DOHH2 (cell line): ENCODE data around the gene C1QL2.

Source experiments
- H3F3A ChIP-seq: fragments of 200-600 bp; sonication (generic), shearing (Covaris generic); 2 replicates; pipeline ENCODE4 v1.6.0; 2016; ENCODE audit warnings: antibody characterized with exemption, mild to moderate bottlenecking; ENCODE audit not compliant: control insufficient read depth, insufficient read depth
- H3K27ac ChIP-seq: fragments of 200-600 bp; sonication (generic); 2 replicates; pipeline ENCODE4 v1.5.1; 2014; ENCODE audit warnings: low read depth, mild to moderate bottlenecking, low read length, moderate library complexity
- H3K27me3 ChIP-seq: fragments of 200-600 bp; sonication (generic); 2 replicates; pipeline ENCODE4 v1.6.1; 2014; ENCODE audit warnings: mild to moderate bottlenecking, low read length, mixed read lengths; ENCODE audit not compliant: control insufficient read depth
- H3K36me3 ChIP-seq: fragments of 200-600 bp; sonication (generic); 2 replicates; pipeline ENCODE4 v1.6.1; 2014; ENCODE audit warnings: mild to moderate bottlenecking, low read length, moderate library complexity, mixed read lengths; ENCODE audit not compliant: control insufficient read depth
- H3K4me1 ChIP-seq: fragments of 200-600 bp; sonication (generic); 2 replicates; pipeline ENCODE4 v1.6.1; 2014; ENCODE audit warnings: mild to moderate bottlenecking, low read length, mixed read lengths; ENCODE audit not compliant: control insufficient read depth
- H3K4me2 ChIP-seq: fragments of 200-600 bp; sonication (generic); 2 replicates; pipeline ENCODE4 v1.6.0; 2014; ENCODE audit warnings: mild to moderate bottlenecking, low read length, moderate library complexity
- H3K4me3 ChIP-seq: fragments of 200-600 bp; sonication (generic); 2 replicates; pipeline ENCODE4 v1.5.1; 2014; ENCODE audit warnings: mild to moderate bottlenecking, low read length, mixed read lengths
- H3K79me2 ChIP-seq: fragments of 200-600 bp; sonication (generic); 2 replicates; pipeline ENCODE4 v1.6.1; 2014; ENCODE audit warnings: mild to moderate bottlenecking, low read length, mixed read lengths; ENCODE audit not compliant: control insufficient read depth
- H3K9me2 ChIP-seq: fragments of 200-600 bp; sonication (generic); replicated peaks from 2 replicates; pipeline ENCODE4 v1.6.1; 2014; ENCODE audit warnings: mild to moderate bottlenecking, low read length, mixed read lengths; ENCODE audit not compliant: control insufficient read depth
- H3K9me3 ChIP-seq: fragments of 200-600 bp; sonication (generic); 2 replicates; pipeline ENCODE4 v1.6.1; 2014; ENCODE audit warnings: antibody characterized with exemption, low read length, mixed read lengths; ENCODE audit not compliant: control insufficient read depth, insufficient read depth
- H4K20me1 ChIP-seq: fragments of 200-600 bp; sonication (generic); 2 replicates; pipeline ENCODE4 v1.6.0; 2014; ENCODE audit warnings: low read depth, mild to moderate bottlenecking, antibody characterized with exemption, low read length, moderate library complexity; ENCODE audit not compliant: control insufficient read depth, insufficient read depth
- EZH2phosphoT487 ChIP-seq: fragments of 200-600 bp; sonication (generic); IDR thresholded peaks from 2 replicates; pipeline ENCODE4 v1.6.1; 2017; ENCODE audit warnings: borderline replicate concordance, mild to moderate bottlenecking, antibody characterized with exemption, low read length, moderate library complexity, mixed read lengths
- TF ChIP-seq, protein P1 (sequence below): fragments of 200-600 bp; sonication (generic); IDR thresholded peaks from one replicate; pipeline ENCODE4 v1.5.1; 2014; ENCODE audit warnings: antibody characterized with exemption, mild to moderate bottlenecking, low read depth, low read length; ENCODE audit not compliant: poor library complexity, severe bottlenecking

Gene C1QL2

DNA sequence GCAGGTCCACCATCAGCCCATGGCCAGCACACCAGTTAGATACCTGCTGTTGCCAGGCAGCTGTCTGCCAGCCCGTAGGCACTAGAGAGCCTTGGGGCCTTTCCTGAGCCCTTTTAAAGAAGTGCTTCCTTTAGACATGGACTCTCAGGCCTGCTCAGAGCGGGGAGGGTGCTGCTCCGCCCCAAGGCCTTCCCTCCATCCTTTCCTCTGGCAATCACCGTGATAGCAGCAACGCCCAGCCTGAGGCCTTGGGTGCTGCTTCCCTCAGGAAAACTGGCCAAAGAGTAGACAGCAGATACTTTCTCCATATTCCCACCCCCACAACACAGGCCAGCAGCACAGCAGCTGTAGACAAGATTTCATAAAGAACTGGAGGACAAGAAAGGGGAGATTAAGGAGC is 22.3 kb upstream of the C1QL2 start:
- Histone ChIP-seq H4K20me1 (no peaks in the 10 kb centered on the region), H3F3A (no peaks in the 10 kb centered on the region), H3K27me3 (no peaks in the 10 kb centered on the region), H3K79me2 (no peaks in the 10 kb centered on the region), H3K27ac (no peak overlapping the region), H3K9me3 (no peaks in the 10 kb centered on the region), H3K9me2 (no peaks in the 10 kb centered on the region), H3K4me3 (no peak overlapping the region), H3K4me2 (no peak overlapping the region), H3K4me1 (no peaks in the 10 kb centered on the region), H3K36me3 (no peaks in the 10 kb centered on the region)
- TF ChIP-seq, protein P1, sequence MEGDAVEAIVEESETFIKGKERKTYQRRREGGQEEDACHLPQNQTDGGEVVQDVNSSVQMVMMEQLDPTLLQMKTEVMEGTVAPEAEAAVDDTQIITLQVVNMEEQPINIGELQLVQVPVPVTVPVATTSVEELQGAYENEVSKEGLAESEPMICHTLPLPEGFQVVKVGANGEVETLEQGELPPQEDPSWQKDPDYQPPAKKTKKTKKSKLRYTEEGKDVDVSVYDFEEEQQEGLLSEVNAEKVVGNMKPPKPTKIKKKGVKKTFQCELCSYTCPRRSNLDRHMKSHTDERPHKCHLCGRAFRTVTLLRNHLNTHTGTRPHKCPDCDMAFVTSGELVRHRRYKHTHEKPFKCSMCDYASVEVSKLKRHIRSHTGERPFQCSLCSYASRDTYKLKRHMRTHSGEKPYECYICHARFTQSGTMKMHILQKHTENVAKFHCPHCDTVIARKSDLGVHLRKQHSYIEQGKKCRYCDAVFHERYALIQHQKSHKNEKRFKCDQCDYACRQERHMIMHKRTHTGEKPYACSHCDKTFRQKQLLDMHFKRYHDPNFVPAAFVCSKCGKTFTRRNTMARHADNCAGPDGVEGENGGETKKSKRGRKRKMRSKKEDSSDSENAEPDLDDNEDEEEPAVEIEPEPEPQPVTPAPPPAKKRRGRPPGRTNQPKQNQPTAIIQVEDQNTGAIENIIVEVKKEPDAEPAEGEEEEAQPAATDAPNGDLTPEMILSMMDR, result no peak
- no peak for TF ChIP-seq EZH2phosphoT487

DNA sequence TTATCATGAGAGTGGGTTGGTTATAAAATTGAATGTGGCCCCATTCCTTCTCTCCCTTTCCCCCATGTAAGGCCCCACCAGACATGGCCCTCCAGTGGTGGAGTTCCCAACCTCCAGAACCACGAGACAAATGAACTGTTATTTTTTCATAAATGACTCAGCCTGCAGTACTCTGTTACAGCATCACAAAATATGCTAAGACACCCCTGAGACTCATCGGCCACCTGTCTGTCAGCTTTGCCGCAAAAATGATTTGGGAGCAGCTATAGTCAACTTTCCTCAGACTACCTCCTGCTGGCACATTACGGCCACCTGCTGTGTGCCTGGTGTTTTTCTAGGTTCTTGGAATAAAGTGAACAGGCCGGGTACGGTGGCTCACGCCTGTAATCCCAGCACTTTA is 21.4 kb upstream of the C1QL2 start:
- Histone ChIP-seq H4K20me1 (peaks cover 1% of the 10 kb centered on the region; the same call in 1 of the 2 replicates), H3F3A (no peaks in the 10 kb centered on the region), H3K4me1 (no peaks in the 10 kb centered on the region), H3K27me3 (no peaks in the 10 kb centered on the region), H3K9me2 (no peaks in the 10 kb centered on the region), H3K4me3 (no peak overlapping the region), H3K4me2 (no peak overlapping the region), H3K9me3 (no peaks in the 10 kb centered on the region), H3K27ac (no peak overlapping the region), H3K36me3 (no peaks in the 10 kb centered on the region), H3K79me2 (no peaks in the 10 kb centered on the region)
- TF ChIP-seq, protein P1, result no peak
- no peak for TF ChIP-seq EZH2phosphoT487

DNA sequence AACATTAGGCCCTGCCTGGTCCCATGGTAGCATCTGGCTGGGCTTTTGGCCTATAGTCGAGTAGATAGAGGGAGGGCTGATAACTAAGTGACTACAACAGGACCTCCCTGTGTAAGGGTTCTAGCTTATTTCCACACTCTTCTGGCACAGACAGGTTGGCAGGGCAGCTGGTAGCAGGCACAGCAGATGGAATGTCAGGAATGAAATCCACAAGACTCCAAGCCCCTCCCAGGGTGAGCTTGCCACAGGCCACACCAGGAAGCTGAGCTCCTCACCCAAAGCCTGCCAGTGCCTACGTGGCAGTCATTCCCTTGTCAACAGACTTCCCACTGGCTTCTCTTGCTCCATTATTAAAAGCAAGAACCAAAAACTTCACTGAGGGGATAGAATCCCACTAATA is 20.7 kb upstream of the C1QL2 start:
- peaks cover 5% of the 10 kb centered on the region; the same call in 1 of the 2 replicates for H4K20me1 ChIP-seq
- H3K27me3 ChIP-seq, result no peaks in the 10 kb centered on the region
- no peaks in the 10 kb centered on the region for H3F3A ChIP-seq
- H3K36me3 ChIP-seq, result no peaks in the 10 kb centered on the region
- no peak overlapping the region for H3K4me2 ChIP-seq
- TF ChIP-seq, protein P1, result no peak
- no peak for TF ChIP-seq EZH2phosphoT487
- no peak overlapping the region for H3K4me3 ChIP-seq
- H3K79me2 ChIP-seq, result no peaks in the 10 kb centered on the region
- no peaks in the 10 kb centered on the region for H3K4me1 ChIP-seq
- H3K9me3 ChIP-seq, result no peaks in the 10 kb centered on the region
- no peaks in the 10 kb centered on the region for H3K9me2 ChIP-seq
- H3K27ac ChIP-seq, result no peak overlapping the region

DNA sequence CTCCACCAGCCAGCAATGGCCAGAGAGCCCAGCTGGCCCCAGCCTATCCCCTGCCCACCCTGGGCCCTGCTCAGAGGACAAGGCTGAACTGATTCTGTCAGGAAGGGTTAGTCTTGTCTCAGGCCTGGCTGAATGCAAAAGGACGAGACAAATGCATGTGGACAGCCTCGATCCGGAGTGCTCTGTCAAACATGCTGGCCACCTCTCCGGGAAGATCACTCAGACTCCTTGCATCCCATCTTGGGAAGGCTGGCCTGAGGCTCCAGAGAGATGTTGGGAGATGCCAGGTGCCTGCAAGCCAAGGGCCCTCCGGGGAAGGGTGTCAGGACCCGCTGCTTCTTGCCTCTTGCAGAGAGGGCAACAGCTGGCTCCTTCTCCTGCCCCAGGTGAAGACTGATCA is 20.2 kb upstream of the C1QL2 start:
- Histone ChIP-seq H3K27ac (no peak overlapping the region), H3K9me3 (no peaks in the 10 kb centered on the region), H3K9me2 (no peaks in the 10 kb centered on the region), H3K79me2 (no peaks in the 10 kb centered on the region), H3K27me3 (no peaks in the 10 kb centered on the region), H3K36me3 (no peaks in the 10 kb centered on the region), H3K4me2 (no peak overlapping the region), H3F3A (no peaks in the 10 kb centered on the region), H3K4me1 (no peaks in the 10 kb centered on the region), H3K4me3 (no peak overlapping the region), H4K20me1 (peaks cover 5% of the 10 kb centered on the region; the same call in 1 of the 2 replicates)
- no peak for TF ChIP-seq EZH2phosphoT487
- TF ChIP-seq, protein P1, result no peak
